Hepatocyte (in vitro differentiated cells): ENCODE measurements around the gene SDF2L1. TPM values are rescaled to one million over a fixed set of nuclear protein-coding genes. Genes with fewer than 3 reads are reported as not detected.
"Not testable (repeated sequence)": the region's sequence is repeated elsewhere in the genome, so short reads cannot be mapped to it uniquely, and the experiment has no call there.

Experiments used
- DNase-seq: peaks from one replicate; pipeline ENCODE4 v3.0.0-alpha.2; 2016; ENCODE audit warnings: low spot score
- H2AFZ ChIP-seq: fragments of 200-600 bp; sonication (generic); 2 replicates; pipeline ENCODE4 v1.6.0; 2016; ENCODE audit warnings: antibody characterized with exemption, mild to moderate bottlenecking
- H3K27ac ChIP-seq: fragments of 200-600 bp; sonication (generic); 2 replicates; pipeline ENCODE4 v1.5.1; 2016; ENCODE audit warnings: mild to moderate bottlenecking
- H3K27me3 ChIP-seq: fragments of 200-600 bp; sonication (generic); 2 replicates; pipeline ENCODE4 v1.6.1; 2016
- H3K36me3 ChIP-seq: fragments of 200-600 bp; sonication (generic); replicated peaks from 2 replicates; pipeline ENCODE4 v1.5.1; 2016; ENCODE audit warnings: low read depth; ENCODE audit not compliant: insufficient read depth
- H3K4me1 ChIP-seq: fragments of 200-600 bp; sonication (generic); 2 replicates; pipeline ENCODE4 v1.5.1; 2016; ENCODE audit warnings: mild to moderate bottlenecking, moderate library complexity; ENCODE audit not compliant: insufficient read depth
- H3K4me2 ChIP-seq: fragments of 200-600 bp; sonication (generic); 2 replicates; pipeline ENCODE4 v1.6.0; 2016
- H3K4me3 ChIP-seq: fragments of 200-600 bp; sonication (generic); 2 replicates; pipeline ENCODE4 v1.5.1; 2016; ENCODE audit warnings: mild to moderate bottlenecking
- H3K79me2 ChIP-seq: fragments of 200-600 bp; sonication (generic); 2 replicates; pipeline ENCODE4 v1.6.0; 2017; ENCODE audit warnings: mild to moderate bottlenecking
- H3K9me2 ChIP-seq: fragments of 200-600 bp; sonication (generic); replicated peaks from 2 replicates; pipeline ENCODE4 v1.6.0; 2017; ENCODE audit warnings: mild to moderate bottlenecking; ENCODE audit not compliant: insufficient read depth
- H3K9me3 ChIP-seq: fragments of 200-600 bp; sonication (generic); 2 replicates; pipeline ENCODE4 v1.5.1; 2016; ENCODE audit warnings: low read depth, mild to moderate bottlenecking
- H4K20me1 ChIP-seq: fragments of 200-600 bp; sonication (generic); 2 replicates; pipeline ENCODE4 v1.6.0; 2016; ENCODE audit warnings: mild to moderate bottlenecking; ENCODE audit not compliant: insufficient read depth, poor library complexity, severe bottlenecking
- EZH2 ChIP-seq: fragments of 200-600 bp; sonication (generic); IDR thresholded peaks from 2 replicates; pipeline ENCODE4 v1.6.1; 2016; ENCODE audit warnings: antibody characterized with exemption, mild to moderate bottlenecking, borderline replicate concordance
- EZH2phosphoT487 ChIP-seq: fragments of 200-600 bp; sonication (generic); IDR thresholded peaks from one replicate; pipeline ENCODE4 v1.6.1; 2018; ENCODE audit warnings: antibody characterized with exemption, mild to moderate bottlenecking, low read depth, moderate library complexity; ENCODE audit not compliant: unreplicated experiment, severe bottlenecking
- WGBS: methylation state at CpG from one replicate; pipeline ENCODE4 v1.1.6; 2016; ENCODE audit warnings: low lambda C conversion rate; ENCODE audit errors: missing lambda C conversion rate; 5-methylcytosine and 5-hydroxymethylcytosine counted together
- polyA plus RNA-seq: library from polyadenylated mRNA; unstranded; fragments of >200 nt; fragmentation: Nextera tagmentation; extraction: Ambion mirVana; gene quantifications from 2 replicates; pipeline ENCODE4 v1.2.1, GENCODE V29; 2016
- total RNA-seq: library from RNA; depleted of rRNA; stranded (reverse); fragments of >200 nt; gene quantifications from 2 replicates; pipeline ENCODE4 v1.2.3, GENCODE V29; 2014
- TF ChIP-seq, protein P1 (sequence below): fragments of 200-600 bp; sonication (generic); IDR thresholded peaks from 2 replicates; pipeline ENCODE4 v1.5.1; 2016; ENCODE audit warnings: antibody characterized with exemption, mild to moderate bottlenecking; ENCODE audit not compliant: poor library complexity

Gene SDF2L1
- total and polyA plus RNA-seq, 2 experiments from 2014 or later: 38.2 to 139 TPM

DNA sequence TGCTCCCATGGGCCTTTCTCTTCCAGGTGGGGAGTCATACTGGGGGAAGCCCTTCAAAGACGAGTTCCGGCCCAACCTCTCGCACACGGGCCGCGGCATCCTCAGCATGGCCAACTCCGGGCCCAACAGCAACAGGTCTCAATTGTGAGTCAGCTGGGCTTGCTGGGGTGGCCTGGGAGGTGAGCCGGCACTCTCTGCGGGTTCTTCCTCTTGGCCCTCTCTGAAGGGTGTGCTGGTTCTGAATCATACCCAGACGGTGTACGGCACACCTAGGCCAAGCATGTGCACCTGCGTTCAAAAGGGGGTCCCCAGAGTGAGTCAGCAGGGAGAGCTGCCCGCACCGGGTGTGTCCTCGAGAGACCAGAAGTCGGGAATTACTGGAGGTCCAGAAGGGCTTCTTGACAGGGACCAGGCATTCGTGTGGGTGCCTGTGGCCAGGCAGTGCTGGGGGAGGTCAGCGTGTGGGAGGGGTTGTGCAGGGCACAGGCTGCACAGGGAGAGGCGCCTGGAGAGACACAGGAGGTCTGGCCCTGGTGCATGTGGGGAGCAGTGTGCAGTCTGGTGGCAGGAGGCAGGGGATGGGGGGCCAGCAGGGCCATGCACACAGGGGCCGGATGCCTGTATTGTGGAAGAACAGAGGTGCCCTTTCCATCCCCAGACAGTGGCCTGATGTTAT, 46.7 kb downstream of the SDF2L1 start:
- WGBS: 97% methylated on average over 20 of the region's 20 CpGs
- H3K36me3 ChIP-seq: no peaks in the 10 kb centered on the region

DNA sequence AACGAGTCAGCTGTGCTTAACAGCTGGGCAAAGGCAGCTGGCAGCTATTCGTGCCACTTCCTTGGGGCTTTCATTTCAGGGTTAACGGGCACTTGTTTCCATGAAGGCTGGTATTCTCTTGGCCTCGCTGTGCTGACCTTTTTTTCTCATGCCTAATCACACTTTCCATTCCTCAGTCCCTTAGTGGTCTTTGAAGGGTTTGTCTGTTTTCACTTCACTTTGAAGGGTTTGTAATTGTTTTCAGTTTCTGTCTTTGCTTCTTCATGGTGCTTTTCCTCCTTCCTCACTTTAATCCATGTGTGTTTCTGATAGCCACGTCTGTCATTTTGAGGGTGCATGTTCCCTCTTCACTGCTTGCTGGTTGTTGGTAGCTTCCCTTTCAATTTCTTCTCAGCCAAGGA, 48.3 kb downstream of the SDF2L1 start:
- DNase-seq: no peak
- no peaks in the 10 kb centered on the region for H4K20me1 ChIP-seq
- H3K36me3 ChIP-seq: no peaks in the 10 kb centered on the region
- no peak overlapping the region for H2AFZ ChIP-seq
- H3K4me2 ChIP-seq: no peak overlapping the region
- H3K27ac ChIP-seq: no peak overlapping the region
- H3K9me2 ChIP-seq: no peaks in the 10 kb centered on the region
- TF ChIP-seq, protein P1, sequence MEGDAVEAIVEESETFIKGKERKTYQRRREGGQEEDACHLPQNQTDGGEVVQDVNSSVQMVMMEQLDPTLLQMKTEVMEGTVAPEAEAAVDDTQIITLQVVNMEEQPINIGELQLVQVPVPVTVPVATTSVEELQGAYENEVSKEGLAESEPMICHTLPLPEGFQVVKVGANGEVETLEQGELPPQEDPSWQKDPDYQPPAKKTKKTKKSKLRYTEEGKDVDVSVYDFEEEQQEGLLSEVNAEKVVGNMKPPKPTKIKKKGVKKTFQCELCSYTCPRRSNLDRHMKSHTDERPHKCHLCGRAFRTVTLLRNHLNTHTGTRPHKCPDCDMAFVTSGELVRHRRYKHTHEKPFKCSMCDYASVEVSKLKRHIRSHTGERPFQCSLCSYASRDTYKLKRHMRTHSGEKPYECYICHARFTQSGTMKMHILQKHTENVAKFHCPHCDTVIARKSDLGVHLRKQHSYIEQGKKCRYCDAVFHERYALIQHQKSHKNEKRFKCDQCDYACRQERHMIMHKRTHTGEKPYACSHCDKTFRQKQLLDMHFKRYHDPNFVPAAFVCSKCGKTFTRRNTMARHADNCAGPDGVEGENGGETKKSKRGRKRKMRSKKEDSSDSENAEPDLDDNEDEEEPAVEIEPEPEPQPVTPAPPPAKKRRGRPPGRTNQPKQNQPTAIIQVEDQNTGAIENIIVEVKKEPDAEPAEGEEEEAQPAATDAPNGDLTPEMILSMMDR: no peak
- TF ChIP-seq EZH2 (no peak), EZH2phosphoT487 (no peak)
- no peaks in the 10 kb centered on the region for H3K4me1 ChIP-seq
- H3K27me3 ChIP-seq: no peaks in the 10 kb centered on the region
- H3K9me3 ChIP-seq: no peaks in the 10 kb centered on the region
- H3K79me2 ChIP-seq: no peaks in the 10 kb centered on the region
- no peak overlapping the region for H3K4me3 ChIP-seq
- WGBS: 90% methylated on average over 5 of the region's 5 CpGs

More for the DNA sequence above, 46.7 kb downstream of the SDF2L1 start:
- Histone ChIP-seq H3K4me1 (no peaks in the 10 kb centered on the region), H3K79me2 (no peaks in the 10 kb centered on the region), H3K4me3 (no peak overlapping the region), H3K27ac (no peak overlapping the region), H2AFZ (no peak overlapping the region), H3K9me3 (no peaks in the 10 kb centered on the region), H3K27me3 (no peaks in the 10 kb centered on the region), H3K9me2 (no peaks in the 10 kb centered on the region), H4K20me1 (no peaks in the 10 kb centered on the region), H3K4me2 (no peak overlapping the region)
- no peak for DNase-seq
- TF ChIP-seq EZH2 (no peak), EZH2phosphoT487 (no peak)
- TF ChIP-seq, protein P1: no peak

DNA sequence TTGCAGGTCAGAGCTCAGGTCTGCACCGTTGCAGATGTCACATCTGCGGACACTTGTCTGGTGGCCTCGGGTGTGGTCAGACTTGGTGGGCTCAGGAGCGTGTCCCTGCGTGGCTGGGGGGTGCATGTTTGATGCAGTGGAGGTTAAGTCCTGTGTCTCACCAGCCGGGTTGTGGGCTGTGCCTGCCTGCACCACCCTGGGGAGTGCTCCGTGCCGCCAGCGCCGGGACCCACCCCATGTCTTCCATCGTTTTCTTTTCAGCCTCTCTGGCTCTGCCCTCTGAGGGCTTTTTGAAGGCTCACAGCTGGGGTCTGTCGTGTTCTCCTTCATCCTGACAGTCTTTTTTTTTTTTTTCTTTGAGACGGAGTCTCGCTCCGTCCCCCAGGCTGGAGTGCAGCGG, 49.7 kb downstream of the SDF2L1 start:
- no peak overlapping the region for H3K4me2 ChIP-seq
- no peak for DNase-seq
- no peak overlapping the region for H3K27ac ChIP-seq
- no peak for TF ChIP-seq EZH2
- TF ChIP-seq, protein P1: no peak
- no peak for TF ChIP-seq EZH2phosphoT487
- H4K20me1 ChIP-seq: no peaks in the 10 kb centered on the region
- no peaks in the 10 kb centered on the region for H3K9me2 ChIP-seq
- no peaks in the 10 kb centered on the region for H3K4me1 ChIP-seq
- no peaks in the 10 kb centered on the region for H3K79me2 ChIP-seq
- 93% methylated on average over 15 of the region's 16 CpGs for WGBS
- no peaks in the 10 kb centered on the region for H3K9me3 ChIP-seq
- H3K27me3 ChIP-seq: no peaks in the 10 kb centered on the region
- H3K4me3 ChIP-seq: no peak overlapping the region
- no peaks in the 10 kb centered on the region for H3K36me3 ChIP-seq
- H2AFZ ChIP-seq: no peak overlapping the region

DNA sequence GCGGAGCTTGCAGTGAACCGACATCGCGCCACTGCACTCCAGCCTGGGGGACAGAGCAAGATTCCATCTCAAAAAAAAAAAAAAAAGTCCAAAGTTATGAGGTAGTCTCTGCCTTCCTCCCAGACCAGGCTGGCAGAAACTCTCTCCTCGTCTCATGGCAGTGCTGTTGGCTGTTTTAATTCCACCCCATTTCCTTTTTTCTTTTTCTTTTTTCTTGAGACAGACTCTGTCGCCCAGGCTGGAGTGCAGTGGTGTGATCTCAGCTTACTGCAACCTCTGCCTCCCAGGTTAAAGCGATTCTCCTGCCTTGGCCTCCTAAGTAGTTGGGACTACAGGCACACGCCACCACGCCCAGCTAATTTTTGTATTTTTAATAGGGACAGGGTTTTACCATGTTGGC, 50.8 kb downstream of the SDF2L1 start:
- H3K4me1 ChIP-seq, H3K9me3 ChIP-seq, H4K20me1 ChIP-seq, H3K79me2 ChIP-seq, H3K27ac ChIP-seq, H3K9me2 ChIP-seq, DNase-seq, H3K4me3 ChIP-seq, H3K36me3 ChIP-seq, H3K4me2 ChIP-seq, H3K27me3 ChIP-seq, H2AFZ ChIP-seq: not testable (repeated sequence)
- 93% methylated on average over 9 of the region's 9 CpGs for WGBS
